K562 (cell line): ENCODE measurements around the gene NTM. TPM values are rescaled to one million over a fixed set of nuclear protein-coding genes. Genes with fewer than 3 reads are reported as not detected.

Source experiments
- ATAC-seq: fragments of 200-7000 bp; cut with Tn5 transposase; 3 replicates; pipeline ENCODE4 v1.9.1; 2020; ENCODE audit warnings: moderate library complexity
- BruUV-seq: library from RNA; stranded (reverse); fragments of 400-500 nt; replicated peaks from 2 replicates; lab custom pipeline; 2021; lab: Mats Ljungman, UMichigan
- CTCF ChIA-PET: fragments of 300-600 bp; formaldehyde crosslinking; extraction: SDS; loops from one replicate; lab custom pipeline; 2021; ENCODE audit warnings: low intra/inter-chr PET ratio; lab: Yijun Ruan, JAX
- POLR2A ChIA-PET: fragments of 300-600, 350-650 bp; sonication (Branson Sonifier 250); formaldehyde crosslinking; extraction: SDS; loops from one replicate; lab custom pipeline; 2021; ENCODE audit warnings: antibody characterized with exemption, inconsistent platforms; lab: Yijun Ruan, JAX
- DNase-seq, 4 experiments: peaks; one replicate each; pipeline versions ENCODE4 v3.0.0 to v3.0.0-alpha.2; 2011 to 2018; ENCODE audit warnings: low spot score in 3 of 4, mixed read lengths in 3 of 4; ENCODE audit errors: extremely low read depth in 1 of 4
- FAIRE-seq: peaks from 2 replicates; lab custom pipeline; 2011; peaks lifted over from hg19 to GRCh38; lab: Jason Lieb, UNC
- H2AFZ ChIP-seq: 2 replicates; pipeline ENCODE4 v1.6.0; 2011; ENCODE audit warnings: low read depth, low read length, control low read depth, inconsistent platforms
- H3K27ac ChIP-seq: fragments of 200-600 bp; 3 replicates; pipeline ENCODE4 v1.8.0; 2011; ENCODE audit warnings: low read depth, mild to moderate bottlenecking, control low read depth, inconsistent platforms, low read length, moderate library complexity, mixed read lengths; ENCODE audit errors: extremely low read depth
- H3K27me3 ChIP-seq, 2 experiments: fragments of 300-600 bp in 1 of 2; 2 replicates in 1 of 2; 3 replicates in 1 of 2; pipeline versions ENCODE4 v1.6.0 to v1.8.0; 2011; ENCODE audit warnings: inconsistent platforms in 2 of 2, low read length in 2 of 2, mild to moderate bottlenecking in 1 of 2, mixed read lengths in 1 of 2, moderate library complexity in 1 of 2; ENCODE audit not compliant: control insufficient read depth in 2 of 2, insufficient read depth in 2 of 2
- H3K36me3 ChIP-seq: fragments of 300-600 bp; 3 replicates; pipeline ENCODE4 v1.8.0; 2011; ENCODE audit warnings: mild to moderate bottlenecking, low read length, inconsistent platforms; ENCODE audit not compliant: control insufficient read depth, insufficient read depth
- H3K4me1 ChIP-seq, 2 experiments: fragments of 200-600 bp in 1 of 2; replicated peaks in 1 of 2; 2 replicates in 1 of 2; 3 replicates in 1 of 2; pipeline versions ENCODE4 v1.5.1 to v1.8.0; 2011; ENCODE audit warnings: inconsistent platforms in 2 of 2, low read length in 2 of 2, mild to moderate bottlenecking in 1 of 2, mixed read lengths in 1 of 2, moderate library complexity in 1 of 2; ENCODE audit not compliant: control insufficient read depth in 2 of 2, insufficient read depth in 2 of 2
- H3K4me2 ChIP-seq: 2 replicates; pipeline ENCODE4 v1.6.1; 2011; ENCODE audit warnings: low read length, control low read depth, inconsistent platforms, mixed read lengths; ENCODE audit not compliant: insufficient read depth
- H3K4me3 ChIP-seq: fragments of 200-600 bp; sonication (generic), shearing (Covaris generic); 2 replicates; pipeline ENCODE4 v1.5.1; 2016; ENCODE audit warnings: control low read depth, inconsistent platforms
- H3K79me2 ChIP-seq: fragments of 200-600 bp; 3 replicates; pipeline ENCODE4 v1.8.0; 2011; ENCODE audit warnings: low read length, inconsistent platforms; ENCODE audit not compliant: control insufficient read depth, insufficient read depth
- H3K9ac ChIP-seq, 2 experiments: 2 replicates each; pipeline versions ENCODE4 v1.6.0 to v1.6.1; 2011; ENCODE audit warnings: low read depth in 2 of 2, low read length in 2 of 2, control low read depth in 1 of 2, inconsistent platforms in 1 of 2, mild to moderate bottlenecking in 1 of 2, mixed read lengths in 1 of 2; ENCODE audit not compliant: insufficient read depth in 1 of 2
- H3K9me1 ChIP-seq: one replicate; pipeline ENCODE4 v1.6.0; 2011; ENCODE audit warnings: inconsistent platforms, mild to moderate bottlenecking, low read length, moderate library complexity; ENCODE audit not compliant: control insufficient read depth, insufficient read depth
- H3K9me3 ChIP-seq: replicated peaks from 2 replicates; pipeline ENCODE4 v1.5.1; 2011; ENCODE audit warnings: low read depth, low read length, inconsistent platforms; ENCODE audit not compliant: control insufficient read depth, insufficient read depth
- H4K20me1 ChIP-seq: replicated peaks from 2 replicates; pipeline ENCODE4 v1.6.1; 2011; ENCODE audit warnings: low read length, inconsistent platforms, mixed read lengths; ENCODE audit not compliant: control insufficient read depth, insufficient read depth
- BCL6 ChIP-seq: fragments of 250-450 bp; sonication (Bioruptor Pico); IDR thresholded peaks from 2 replicates; pipeline ENCODE4 v1.4.0; 2020
- KHSRP ChIP-seq: fragments of 450-650 bp; IDR thresholded peaks from 2 replicates; pipeline ENCODE4 v1.6.1; 2017
- MEF2D ChIP-seq: conservative IDR thresholded peaks from 2 replicates; pipeline ENCODE4 v1.6.1; 2016; ENCODE audit warnings: low read depth, missing genetic modification characterization, missing compliant biosample characterization
- NONO ChIP-seq, 2 experiments: fragments of 200-400 bp in 1 of 2; fragments of 450-650 bp in 1 of 2; formaldehyde crosslinking in 1 of 2; IDR thresholded peaks; 2 replicates each; pipeline ENCODE4 v1.6.1; 2017; ENCODE audit warnings: low read depth in 2 of 2, mild to moderate bottlenecking in 2 of 2, moderate library complexity in 2 of 2, low read length in 1 of 2
- SREBF2 ChIP-seq: sonication (generic); formaldehyde crosslinking; IDR thresholded peaks from 2 replicates; pipeline ENCODE4 v1.4.0; 2020; ENCODE audit warnings: mild to moderate bottlenecking, missing genetic modification reagents
- TEAD2 ChIP-seq: fragments of 450-650 bp; IDR thresholded peaks from 2 replicates; pipeline ENCODE4 v1.6.1; 2016; ENCODE audit warnings: missing genetic modification characterization, control low read depth, missing compliant biosample characterization
- WGBS: fragments of 100-300 bp; shearing (Covaris generic); methylation state at CpG from one replicate; pipeline ENCODE4 v1.1.6; 2016; ENCODE audit warnings: low coverage, mixed read lengths; ENCODE audit not compliant: insufficient coverage; ENCODE audit errors: missing lambda C conversion rate; 5-methylcytosine and 5-hydroxymethylcytosine counted together
- in situ Hi-C: fragments of 300-500 bp; cut with MboI; formaldehyde crosslinking; loops from 4 replicates; pipeline ENCODE4 v1.15.0; 2018; ENCODE audit warnings: inconsistent platforms, mixed read lengths
- intact Hi-C: fragments of 100-400 bp; cut with micrococcal nuclease; formaldehyde crosslinking; loops from 2 replicates; pipeline ENCODE4 v1.14.2; 2022
- polyA plus RNA-seq, 8 experiments: library from polyadenylated mRNA; depleted of rRNA in 4 of 8; stranded (reverse) in 5 of 8; unstranded in 3 of 8; fragments of >200 nt; fragmentation: Nextera tagmentation in 2 of 8; fragmentation: Illumina TruSeq in 1 of 8; extraction: Ambion mirVana in 2 of 8; extraction: Trizol in 1 of 8; gene quantifications; 2 replicates each; pipeline versions ENCODE4 v1.2.1 to v1.2.3, GENCODE V29; 2011 to 2014; ENCODE audit warnings: inconsistent platforms in 1 of 8, missing spikeins in 1 of 8
- total RNA-seq, 7 experiments: library from RNA; depleted of rRNA in 6 of 7; stranded (reverse); fragments of >200 nt in 6 of 7; fragmentation: Illumina TruSeq in 2 of 7; extraction: Trizol in 2 of 7; gene quantifications; 2 replicates each; pipeline versions ENCODE4 v1.2.1 to v1.2.3, GENCODE V29; 2011 to 2021; ENCODE audit warnings: low replicate concordance in 1 of 7
- TF ChIP-seq, protein P1 (sequence below): sonication (generic); formaldehyde crosslinking; IDR thresholded peaks from 2 replicates; pipeline ENCODE4 v1.8.0; 2023; ENCODE audit warnings: missing genetic modification reagents, mild to moderate bottlenecking, borderline replicate concordance

NTM gene
- total and polyA plus RNA-seq, 9 of the 15 experiments (the other 6 are each of a cell fraction or from before 2014, with no cell fraction given): not detected

DNA sequence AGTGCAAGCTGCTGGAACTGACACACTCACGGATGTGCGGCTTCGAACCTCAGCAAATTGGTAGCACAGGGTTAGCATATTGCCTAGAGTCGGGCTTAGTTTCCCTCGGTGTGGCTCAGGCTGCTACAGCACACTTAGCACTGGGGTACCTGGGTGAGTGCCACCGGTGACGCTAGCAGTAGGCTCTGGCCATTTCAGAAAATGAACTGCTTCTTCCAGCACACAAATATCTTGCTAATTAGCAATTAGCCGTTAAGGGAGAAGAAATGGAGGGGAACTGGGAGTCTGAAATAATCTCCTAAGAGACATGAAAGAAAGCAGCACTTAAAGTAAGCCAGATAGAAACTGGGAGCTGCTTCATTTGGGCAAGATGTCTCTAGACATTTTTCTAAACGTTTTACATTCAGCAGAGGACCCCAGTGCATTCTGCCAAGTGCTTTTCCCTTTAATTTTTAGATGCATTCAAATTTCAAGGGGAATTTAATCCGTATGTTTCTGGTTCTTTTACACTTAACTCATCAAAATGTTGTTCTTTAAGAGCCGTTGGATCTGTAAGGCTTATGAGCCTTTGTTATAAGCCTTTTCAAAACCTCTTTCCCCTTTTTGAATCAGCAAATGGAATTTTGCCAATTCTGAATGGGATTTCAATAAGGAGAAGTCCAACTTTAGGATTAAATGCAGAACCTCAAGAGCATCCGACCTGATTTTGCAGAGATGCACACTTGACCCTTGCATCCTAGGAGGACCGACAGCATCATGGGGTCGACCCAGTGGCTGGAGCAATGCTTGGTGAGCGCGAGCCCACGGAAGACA lies 708.1 kb downstream of the NTM start:
- Histone ChIP-seq H2AFZ (no peak overlapping the region), H3K9me1 (no peaks in the 10 kb centered on the region), H3K9ac (no peak overlapping the region), H3K4me1 (no peaks in the 10 kb centered on the region), H3K79me2 (no peaks in the 10 kb centered on the region), H4K20me1 (no peaks in the 10 kb centered on the region), H3K27ac (no peak overlapping the region), H3K27me3 (no peaks in the 10 kb centered on the region), H3K4me2 (no peak overlapping the region), H3K36me3 (no peaks in the 10 kb centered on the region), H3K4me3 (no peak overlapping the region), H3K9me3 (peaks cover 3% of the 10 kb centered on the region; the same call in 1 of the 2 replicates)
- in situ Hi-C loops (no loop called here), intact Hi-C loops (no loop called here)
- no peak for FAIRE-seq
- under 1% methylated on average over 17 of the region's 17 CpGs for WGBS
- ATAC-seq: no peak
- no peak for DNase-seq
- ChIA-PET POLR2A (no interaction called here), CTCF (no interaction called here)
- BruUV-seq: no TSS peak
- TF ChIP-seq, protein P1, sequence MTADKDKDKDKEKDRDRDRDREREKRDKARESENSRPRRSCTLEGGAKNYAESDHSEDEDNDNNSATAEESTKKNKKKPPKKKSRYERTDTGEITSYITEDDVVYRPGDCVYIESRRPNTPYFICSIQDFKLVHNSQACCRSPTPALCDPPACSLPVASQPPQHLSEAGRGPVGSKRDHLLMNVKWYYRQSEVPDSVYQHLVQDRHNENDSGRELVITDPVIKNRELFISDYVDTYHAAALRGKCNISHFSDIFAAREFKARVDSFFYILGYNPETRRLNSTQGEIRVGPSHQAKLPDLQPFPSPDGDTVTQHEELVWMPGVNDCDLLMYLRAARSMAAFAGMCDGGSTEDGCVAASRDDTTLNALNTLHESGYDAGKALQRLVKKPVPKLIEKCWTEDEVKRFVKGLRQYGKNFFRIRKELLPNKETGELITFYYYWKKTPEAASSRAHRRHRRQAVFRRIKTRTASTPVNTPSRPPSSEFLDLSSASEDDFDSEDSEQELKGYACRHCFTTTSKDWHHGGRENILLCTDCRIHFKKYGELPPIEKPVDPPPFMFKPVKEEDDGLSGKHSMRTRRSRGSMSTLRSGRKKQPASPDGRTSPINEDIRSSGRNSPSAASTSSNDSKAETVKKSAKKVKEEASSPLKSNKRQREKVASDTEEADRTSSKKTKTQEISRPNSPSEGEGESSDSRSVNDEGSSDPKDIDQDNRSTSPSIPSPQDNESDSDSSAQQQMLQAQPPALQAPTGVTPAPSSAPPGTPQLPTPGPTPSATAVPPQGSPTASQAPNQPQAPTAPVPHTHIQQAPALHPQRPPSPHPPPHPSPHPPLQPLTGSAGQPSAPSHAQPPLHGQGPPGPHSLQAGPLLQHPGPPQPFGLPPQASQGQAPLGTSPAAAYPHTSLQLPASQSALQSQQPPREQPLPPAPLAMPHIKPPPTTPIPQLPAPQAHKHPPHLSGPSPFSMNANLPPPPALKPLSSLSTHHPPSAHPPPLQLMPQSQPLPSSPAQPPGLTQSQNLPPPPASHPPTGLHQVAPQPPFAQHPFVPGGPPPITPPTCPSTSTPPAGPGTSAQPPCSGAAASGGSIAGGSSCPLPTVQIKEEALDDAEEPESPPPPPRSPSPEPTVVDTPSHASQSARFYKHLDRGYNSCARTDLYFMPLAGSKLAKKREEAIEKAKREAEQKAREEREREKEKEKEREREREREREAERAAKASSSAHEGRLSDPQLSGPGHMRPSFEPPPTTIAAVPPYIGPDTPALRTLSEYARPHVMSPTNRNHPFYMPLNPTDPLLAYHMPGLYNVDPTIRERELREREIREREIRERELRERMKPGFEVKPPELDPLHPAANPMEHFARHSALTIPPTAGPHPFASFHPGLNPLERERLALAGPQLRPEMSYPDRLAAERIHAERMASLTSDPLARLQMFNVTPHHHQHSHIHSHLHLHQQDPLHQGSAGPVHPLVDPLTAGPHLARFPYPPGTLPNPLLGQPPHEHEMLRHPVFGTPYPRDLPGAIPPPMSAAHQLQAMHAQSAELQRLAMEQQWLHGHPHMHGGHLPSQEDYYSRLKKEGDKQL: no peak
- TF ChIP-seq BCL6 (CRISPR knock-in tag) (no peak), MEF2D (tag) (no peak), KHSRP (no peak), NONO (IDR thresholded peaks at IDR 0.05; ENCODE audit: low read depth in 2 of 2, low read length in 1 of 2) (no peak), SREBF2 (no peak), TEAD2 (no peak)
